HepG2 (cell line): ENCODE measurements around the gene IPCEF1. TPM values are rescaled to one million over a fixed set of nuclear protein-coding genes. Genes with fewer than 3 reads are reported as not detected.

ENCODE experiments used
- ATAC-seq: fragments of 200-7000 bp; cut with Tn5 transposase; 3 replicates; pipeline ENCODE4 v1.9.1; 2020; ENCODE audit warnings: mild to moderate bottlenecking, moderate library complexity
- BruUV-seq: library from RNA; stranded (reverse); fragments of 400-500 nt; replicated peaks from 2 replicates; lab custom pipeline; 2021; lab: Mats Ljungman, UMichigan
- CTCF ChIA-PET: fragments of 300-600 bp; formaldehyde crosslinking; extraction: SDS; loops from one replicate; lab custom pipeline; 2021; ENCODE audit warnings: low total read pairs, inconsistent platforms, low intra/inter-chr PET ratio; lab: Yijun Ruan, JAX
- POLR2A ChIA-PET: fragments of 350-600 bp; sonication (Branson Sonifier 250); formaldehyde crosslinking; loops from one replicate; lab custom pipeline; 2020; ENCODE audit warnings: antibody characterized with exemption, inconsistent platforms; lab: Yijun Ruan, JAX
- DNase-seq: peaks from one replicate; pipeline ENCODE4 v3.0.0-alpha.2; 2015; ENCODE audit warnings: low spot score
- FAIRE-seq: peaks from 3 replicates; lab custom pipeline; 2011; peaks lifted over from hg19 to GRCh38; lab: Jason Lieb, UNC
- H2AFZ ChIP-seq: one replicate; pipeline ENCODE4 v1.6.1; 2011; ENCODE audit warnings: low read length, inconsistent platforms
- H3K27ac ChIP-seq: fragments of 300-600 bp; 3 replicates; pipeline ENCODE4 v1.8.0; 2011; ENCODE audit warnings: mixed run types, mild to moderate bottlenecking, mixed read lengths, low read length, inconsistent platforms; ENCODE audit not compliant: insufficient read depth; ENCODE audit errors: extremely low read length
- H3K27me3 ChIP-seq, 2 experiments: fragments of 200-600 bp in 1 of 2; 2 replicates in 1 of 2; 3 replicates in 1 of 2; pipeline versions ENCODE4 v1.6.0 to v1.8.0; 2011; ENCODE audit warnings: low read length in 2 of 2, mild to moderate bottlenecking in 2 of 2, moderate library complexity in 2 of 2, inconsistent platforms in 1 of 2; ENCODE audit not compliant: insufficient read depth in 2 of 2, control insufficient read depth in 1 of 2
- H3K36me3 ChIP-seq, 2 experiments: fragments of 200-600 bp in 1 of 2; replicated peaks in 1 of 2; 2 replicates in 1 of 2; 3 replicates in 1 of 2; pipeline versions ENCODE4 v1.5.1 to v1.8.0; 2011; ENCODE audit warnings: low read length in 2 of 2, inconsistent platforms in 1 of 2; ENCODE audit not compliant: insufficient read depth in 2 of 2, control insufficient read depth in 1 of 2
- H3K4me1 ChIP-seq: 2 replicates; pipeline ENCODE4 v1.5.1; 2012; ENCODE audit warnings: low read length, inconsistent platforms; ENCODE audit not compliant: insufficient read depth
- H3K4me2 ChIP-seq: 2 replicates; pipeline ENCODE4 v1.6.0; 2011; ENCODE audit warnings: low read depth, low read length, inconsistent platforms
- H3K4me3 ChIP-seq, 3 experiments: fragments of 200-600 bp in 1 of 3; sonication (generic), shearing (Covaris generic) in 1 of 3; replicated peaks in 1 of 3; 2 replicates each; pipeline ENCODE4 v1.5.1; 2011 to 2016; ENCODE audit warnings: low read length in 3 of 3, inconsistent platforms in 2 of 3, low read depth in 2 of 3, mild to moderate bottlenecking in 2 of 3, control low read depth in 1 of 3, mixed read lengths in 1 of 3; ENCODE audit not compliant: insufficient read depth in 1 of 3
- H3K79me2 ChIP-seq: one replicate; pipeline ENCODE4 v1.6.1; 2011; ENCODE audit warnings: low read length, inconsistent platforms; ENCODE audit not compliant: insufficient read depth
- H3K9ac ChIP-seq: 2 replicates; pipeline ENCODE4 v1.6.0; 2011; ENCODE audit warnings: mild to moderate bottlenecking, low read depth, low read length, inconsistent platforms; ENCODE audit not compliant: insufficient read depth
- H3K9me3 ChIP-seq: 2 replicates; pipeline ENCODE4 v1.5.1; 2012; ENCODE audit warnings: mild to moderate bottlenecking, low read length
- H4K20me1 ChIP-seq: 2 replicates; pipeline ENCODE4 v1.6.0; 2011; ENCODE audit warnings: inconsistent platforms, mild to moderate bottlenecking, low read length, moderate library complexity; ENCODE audit not compliant: insufficient read depth
- CAMTA2 ChIP-seq: sonication (generic); formaldehyde crosslinking; IDR thresholded peaks from 2 replicates; pipeline ENCODE4 v1.4.0; 2020; ENCODE audit warnings: mild to moderate bottlenecking, missing genetic modification reagents, borderline replicate concordance
- CCDC6 ChIP-seq: sonication (generic); formaldehyde crosslinking; IDR thresholded peaks from 2 replicates; pipeline ENCODE4 v1.8.1; 2022; ENCODE audit warnings: mild to moderate bottlenecking, missing genetic modification reagents, moderate library complexity
- FOXO1 ChIP-seq: sonication (generic); formaldehyde crosslinking; IDR thresholded peaks from 2 replicates; pipeline ENCODE4 v1.4.0; 2020; ENCODE audit warnings: missing genetic modification reagents
- KDM1A ChIP-seq: IDR thresholded peaks from 2 replicates; pipeline ENCODE4 v1.6.1; 2016; ENCODE audit warnings: missing compliant biosample characterization
- NFYC ChIP-seq: IDR thresholded peaks from 2 replicates; pipeline ENCODE4 v1.6.1; 2016; ENCODE audit warnings: missing genetic modification reagents, missing compliant biosample characterization
- NR2C2 ChIP-seq: sonication (generic); formaldehyde crosslinking; IDR thresholded peaks from 2 replicates; pipeline ENCODE4 v1.4.0; 2020; ENCODE audit warnings: missing genetic modification reagents, mild to moderate bottlenecking, moderate library complexity, borderline replicate concordance
- SRSF4 ChIP-seq: fragments of 200-400 bp; formaldehyde crosslinking; IDR thresholded peaks from one replicate; pipeline ENCODE4 v1.6.1; 2018; ENCODE audit warnings: mild to moderate bottlenecking, low read depth, low read length, moderate library complexity; ENCODE audit not compliant: poor library complexity, severe bottlenecking
- TEAD3 ChIP-seq: optimal IDR thresholded peaks from 2 replicates; pipeline ENCODE3; 2016; ENCODE audit warnings: borderline replicate concordance
- ZNF138 ChIP-seq: sonication (generic); formaldehyde crosslinking; IDR thresholded peaks from 2 replicates; pipeline ENCODE4 v1.5.0; 2020; ENCODE audit warnings: mild to moderate bottlenecking, low read depth, missing genetic modification reagents
- ZNF205 ChIP-seq: IDR thresholded peaks from 2 replicates; pipeline ENCODE4 v1.6.1; 2018; ENCODE audit warnings: missing biosample characterization, missing genetic modification reagents
- ZNF549 ChIP-seq: sonication (generic); formaldehyde crosslinking; IDR thresholded peaks from 2 replicates; pipeline ENCODE4 v1.5.0; 2020; ENCODE audit warnings: missing genetic modification reagents
- WGBS: methylation state at CpG from one replicate; pipeline ENCODE4 v1.1.6; 2017; ENCODE audit warnings: low lambda C conversion rate; 5-methylcytosine and 5-hydroxymethylcytosine counted together
- in situ Hi-C: cut with HindIII; loops from 2 replicates; pipeline ENCODE4 v1.10.0; 2017; ENCODE audit warnings: low pct_unique_long_range_greater_than_20kb; ENCODE audit not compliant: extremely low pct_ligation_motif_present
- intact Hi-C: fragments of 100-400 bp; cut with micrococcal nuclease; formaldehyde crosslinking; loops from one replicate; pipeline ENCODE4 v1.10.0; 2022; ENCODE audit not compliant: unreplicated experiment
- polyA plus RNA-seq, 8 experiments: library from polyadenylated mRNA; depleted of rRNA in 3 of 8; stranded (reverse) in 7 of 8; unstranded in 1 of 8; fragments of >200 nt; fragmentation: Illumina TruSeq in 4 of 8; extraction: Trizol in 4 of 8; gene quantifications; 2 replicates each; pipeline versions ENCODE4 v1.2.1 to v1.2.3, GENCODE V29; 2011 to 2016; ENCODE audit warnings: low read depth in 4 of 8, missing spikeins in 1 of 8, mixed read lengths in 1 of 8; ENCODE audit not compliant: insufficient read depth in 1 of 8
- total RNA-seq, 5 experiments: library from RNA; depleted of rRNA; stranded (reverse); fragments of >200 nt; fragmentation: Illumina TruSeq; extraction: Trizol; gene quantifications; 2 replicates each; pipeline ENCODE4 v1.2.3, GENCODE V29; 2016; ENCODE audit warnings: low read depth in 1 of 5
- TF ChIP-seq, protein P1 (sequence below): sonication (generic); formaldehyde crosslinking; IDR thresholded peaks from 2 replicates; pipeline ENCODE4 v1.8.1; 2023; ENCODE audit warnings: missing genetic modification reagents, inconsistent platforms, borderline replicate concordance

The IPCEF1 gene
- total and polyA plus RNA-seq, 2 of the 13 experiments (the other 11 are each of a cell fraction or from before 2014, with no cell fraction given) = 0.03 TPM; not detected in 1

DNA sequence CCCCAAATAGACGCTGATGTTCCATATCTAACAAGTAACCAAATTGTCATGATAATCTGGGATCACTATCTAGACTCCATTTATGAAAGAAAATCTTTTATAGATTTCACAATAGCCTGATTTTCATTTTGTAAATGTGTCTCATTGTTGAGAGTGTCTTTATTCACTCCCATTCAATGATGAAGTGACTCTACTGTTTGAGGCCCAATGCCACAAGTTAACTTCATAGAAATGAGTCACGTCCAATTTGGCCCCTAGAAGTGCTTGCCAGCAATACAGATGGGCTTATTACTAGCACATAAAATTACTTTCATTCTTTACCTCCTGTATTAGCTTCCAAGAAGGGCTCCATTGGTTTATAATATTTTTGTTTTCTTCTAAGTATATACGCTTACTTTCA, 6.3 kb downstream of the IPCEF1 start:
- no peak overlapping the region for H3K27ac ChIP-seq
- POLR2A ChIA-PET = no interaction called here
- H3K36me3 ChIP-seq = no peaks in the 10 kb centered on the region
- intact Hi-C loops (no loop called here), in situ Hi-C loops (no loop called here)
- TF ChIP-seq CCDC6 (CRISPR knock-in tag) (no peak), ZNF549 (CRISPR knock-in tag) (no peak), CAMTA2 (CRISPR knock-in tag) (no peak), NFYC (CRISPR knock-in tag) (no peak), SRSF4 (no peak), KDM1A (CRISPR knock-in tag) (no peak), FOXO1 (CRISPR knock-in tag) (no peak), TEAD3 (CRISPR knock-in tag) (no peak), NR2C2 (CRISPR knock-in tag) (no peak), ZNF138 (CRISPR knock-in tag) (no peak), ZNF205 (CRISPR knock-in tag) (no peak)
- TF ChIP-seq, protein P1, sequence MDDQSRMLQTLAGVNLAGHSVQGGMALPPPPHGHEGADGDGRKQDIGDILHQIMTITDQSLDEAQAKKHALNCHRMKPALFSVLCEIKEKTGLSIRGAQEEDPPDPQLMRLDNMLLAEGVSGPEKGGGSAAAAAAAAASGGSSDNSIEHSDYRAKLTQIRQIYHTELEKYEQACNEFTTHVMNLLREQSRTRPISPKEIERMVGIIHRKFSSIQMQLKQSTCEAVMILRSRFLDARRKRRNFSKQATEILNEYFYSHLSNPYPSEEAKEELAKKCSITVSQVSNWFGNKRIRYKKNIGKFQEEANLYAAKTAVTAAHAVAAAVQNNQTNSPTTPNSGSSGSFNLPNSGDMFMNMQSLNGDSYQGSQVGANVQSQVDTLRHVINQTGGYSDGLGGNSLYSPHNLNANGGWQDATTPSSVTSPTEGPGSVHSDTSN (CRISPR knock-in tag) = no peak
- no peak overlapping the region for H3K9ac ChIP-seq
- H3K79me2 ChIP-seq = no peaks in the 10 kb centered on the region
- ATAC-seq (no peak), DNase-seq (no peak), FAIRE-seq (no peak)
- no peak overlapping the region for H3K4me2 ChIP-seq
- peaks cover 2 to 6% of the 10 kb centered on the region in 2 experiments; a peak in 1 of 5 replicates for H3K27me3 ChIP-seq
- 33% methylated on average over 3 of the region's 3 CpGs for WGBS
- H4K20me1 ChIP-seq = no peaks in the 10 kb centered on the region
- no TSS peak for BruUV-seq
- peaks cover 6% of the 10 kb centered on the region; the same call in 1 of the 2 replicates for H3K9me3 ChIP-seq
- CTCF ChIA-PET = no interaction called here
- no peak overlapping the region for H3K4me3 ChIP-seq
- H3K4me1 ChIP-seq = no peaks in the 10 kb centered on the region
- H2AFZ ChIP-seq = no peak overlapping the region
